Measurements from ENCODE around the gene NXN. TPM values are rescaled to one million over a fixed set of nuclear protein-coding genes. Genes with fewer than 3 reads are reported as not detected.
A peak's percentile ranks its signal among the peaks of the same experiment; 100 is the strongest.

Gene NXN
- total and polyA plus RNA-seq, 9 donors, result 36.8 to 58.9 (median 54.1) TPM

DNA sequence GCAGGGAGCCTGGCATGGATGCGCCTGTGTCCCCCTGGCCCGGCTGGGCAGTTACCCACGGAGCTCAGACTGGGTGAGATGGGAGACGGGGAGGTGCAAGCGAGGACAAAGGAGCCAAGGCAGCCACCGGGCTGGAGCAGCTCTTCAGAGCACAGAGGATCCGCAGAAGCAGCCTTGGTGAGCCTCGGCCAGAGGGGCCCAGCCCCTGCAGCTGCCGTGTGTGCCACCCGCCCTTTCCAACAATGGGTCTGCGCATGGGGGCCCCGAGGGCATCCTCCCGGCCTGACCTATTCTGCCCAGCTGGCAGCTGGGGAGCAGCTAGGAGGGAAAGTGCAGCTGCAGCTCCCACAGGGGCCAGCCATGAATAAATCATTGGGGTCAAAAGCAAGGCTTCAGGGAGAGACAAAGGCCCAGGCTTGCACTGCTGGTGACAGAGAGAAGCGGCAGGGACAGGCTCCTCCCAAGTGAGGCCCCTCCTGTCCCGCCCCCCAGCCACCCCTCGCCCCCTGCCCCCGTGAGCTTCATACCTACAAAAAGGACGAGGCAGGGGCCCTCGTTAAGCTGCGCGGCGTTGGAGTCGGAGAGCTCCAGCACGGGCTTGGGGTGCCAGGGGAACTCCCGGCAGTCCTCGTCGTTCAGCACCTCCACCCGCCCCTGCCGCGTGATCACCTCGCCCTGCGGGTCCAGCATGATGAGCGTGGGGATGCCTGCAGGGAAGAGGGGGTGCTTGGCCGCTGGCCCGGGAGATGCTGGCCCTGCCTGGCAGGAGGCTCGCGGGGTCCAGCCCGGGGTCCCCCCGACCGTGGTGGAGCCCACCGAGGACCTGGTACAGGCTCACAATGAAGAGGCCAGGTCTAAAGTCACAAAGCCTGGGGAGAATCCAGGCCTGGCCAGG is 174.8 kb downstream of the NXN start:
- peaks cover 55% of the 10 kb centered on the region for H3K36me3 ChIP-seq (ENCODE audit: control insufficient read depth, insufficient read depth, low read length)
- no peaks in the 10 kb centered on the region for H3K27me3 ChIP-seq (ENCODE audit: control insufficient read depth, insufficient read depth, low read length)
- no peak for DNase-seq
- H3K4me1 ChIP-seq (ENCODE audit: control insufficient read depth, insufficient read depth, low read length), result peaks cover 5% of the 10 kb centered on the region
- H3K27ac ChIP-seq (ENCODE audit: low read length), result no peak overlapping the region
- no peaks in the 10 kb centered on the region for H3K9me3 ChIP-seq (replicated peaks; ENCODE audit: control insufficient read depth, low read depth, low read length)
- H3K4me3 ChIP-seq (ENCODE audit: low read length), result no peak overlapping the region
- 81% methylated on average over 37 of the region's 41 CpGs for WGBS (ENCODE audit: insufficient coverage)

DNA sequence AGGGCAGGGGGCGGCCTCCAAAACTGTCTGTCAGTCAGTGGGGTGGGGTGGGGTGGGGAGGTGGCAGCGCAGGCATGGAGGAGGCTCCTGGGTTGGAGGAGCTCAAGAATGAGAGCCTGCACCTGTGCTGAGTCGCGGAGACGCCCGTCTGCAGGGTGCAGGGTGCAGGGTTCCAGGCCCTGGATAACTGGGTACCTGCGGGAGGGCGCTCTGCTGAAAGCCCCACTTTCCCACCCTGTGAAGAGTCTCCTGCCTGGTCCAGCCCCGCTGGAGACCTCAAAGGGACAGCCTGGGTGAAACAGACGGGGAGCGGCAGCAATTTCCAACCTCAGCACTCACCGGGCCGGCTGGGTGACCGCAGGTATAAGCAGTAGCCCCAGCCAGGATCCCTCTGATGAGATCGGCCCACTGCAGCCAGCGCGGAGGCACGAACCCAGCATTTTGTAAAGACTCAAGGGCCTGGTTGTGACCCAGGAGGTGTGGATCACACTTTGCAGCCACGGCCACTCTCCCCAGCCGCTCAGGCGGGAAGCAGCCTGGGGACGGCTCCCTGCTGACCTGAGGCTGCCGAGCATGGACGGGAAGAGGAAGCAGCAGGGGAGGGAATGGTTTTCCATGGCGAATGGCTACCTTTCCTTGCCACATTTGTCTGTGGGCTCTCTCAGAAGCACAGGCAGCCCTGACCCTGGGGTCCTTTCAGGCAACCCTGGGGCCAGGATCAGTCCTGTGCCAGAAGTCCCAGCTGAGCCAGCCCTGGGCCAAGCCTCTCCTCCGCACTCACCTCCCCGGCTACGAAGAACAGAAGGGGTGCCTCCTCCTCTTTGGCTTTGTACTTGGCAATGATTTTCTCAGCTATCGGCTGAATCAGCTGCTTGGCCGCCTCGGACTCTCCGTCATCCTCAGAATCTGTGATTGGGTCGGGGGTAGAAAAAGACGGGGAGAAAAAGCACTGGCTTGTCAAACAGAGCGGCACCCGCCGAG is 176.4 kb downstream of the NXN start:
- WGBS (ENCODE audit: insufficient coverage), result 81% methylated on average over 32 of the region's 37 CpGs
- no peak for DNase-seq
- no peak overlapping the region for H3K27ac ChIP-seq (ENCODE audit: low read length)
- no peaks in the 10 kb centered on the region for H3K9me3 ChIP-seq (replicated peaks; ENCODE audit: control insufficient read depth, low read depth, low read length)
- no peaks in the 10 kb centered on the region for H3K27me3 ChIP-seq (ENCODE audit: control insufficient read depth, insufficient read depth, low read length)
- H3K4me3 ChIP-seq (ENCODE audit: low read length), result no peak overlapping the region
- peaks cover 5% of the 10 kb centered on the region for H3K4me1 ChIP-seq (ENCODE audit: control insufficient read depth, insufficient read depth, low read length)
- peaks cover 59% of the 10 kb centered on the region for H3K36me3 ChIP-seq (ENCODE audit: control insufficient read depth, insufficient read depth, low read length)

DNA sequence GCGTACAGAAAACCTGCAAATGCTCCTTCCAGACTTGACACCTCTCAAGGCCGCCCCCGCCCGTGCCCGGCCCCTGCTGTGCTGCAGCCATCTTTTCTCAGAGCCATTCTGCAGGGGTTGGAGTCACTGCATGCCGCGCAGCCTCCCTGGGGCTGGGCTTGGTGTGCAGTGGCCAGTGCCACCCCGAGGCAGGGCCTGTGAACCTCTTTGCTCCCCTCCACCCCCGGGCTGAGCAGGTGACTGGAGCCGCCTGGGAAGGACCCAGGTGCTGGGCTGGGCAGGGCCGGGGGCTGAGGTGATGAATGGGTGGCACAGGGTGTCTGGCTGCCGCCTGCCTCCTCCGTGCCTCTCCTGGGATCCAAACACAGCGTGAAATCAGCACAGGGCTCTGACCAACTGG is 177.1 kb downstream of the NXN start:
- Histone ChIP-seq H3K4me1 (ENCODE audit: control insufficient read depth, insufficient read depth, low read length) (peaks cover 5% of the 10 kb centered on the region), H3K27me3 (ENCODE audit: control insufficient read depth, insufficient read depth, low read length) (no peaks in the 10 kb centered on the region), H3K36me3 (ENCODE audit: control insufficient read depth, insufficient read depth, low read length) (peaks cover 58% of the 10 kb centered on the region), H3K4me3 (ENCODE audit: low read length) (no peak overlapping the region), H3K27ac (ENCODE audit: low read length) (no peak overlapping the region), H3K9me3 (replicated peaks; ENCODE audit: control insufficient read depth, low read depth, low read length) (no peaks in the 10 kb centered on the region)
- WGBS (ENCODE audit: insufficient coverage), result 90% methylated on average over 11 of the region's 14 CpGs
- DNase-seq, result no peak

DNA sequence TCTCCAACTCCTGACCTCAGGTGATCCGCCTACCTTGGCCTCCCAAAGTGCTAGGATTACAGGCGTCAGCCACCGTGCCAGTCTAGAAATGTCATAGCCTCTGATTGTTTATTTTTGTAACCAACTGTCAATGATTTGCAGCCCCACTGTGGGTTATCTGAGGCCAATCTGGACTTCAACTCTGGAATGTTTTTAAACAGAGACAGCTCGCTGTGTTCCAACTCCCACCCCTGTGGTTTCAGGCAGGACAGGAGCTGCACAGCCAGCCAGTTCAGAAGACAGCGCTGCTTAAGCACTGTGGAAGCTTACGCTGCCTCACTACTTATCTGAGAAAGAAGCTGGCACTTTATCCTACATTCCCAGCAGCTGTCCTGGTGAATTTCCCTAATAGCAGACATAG is 177.9 kb downstream of the NXN start:
- no peak for DNase-seq
- H3K4me3 ChIP-seq (ENCODE audit: low read length), result no peak overlapping the region
- H3K9me3 ChIP-seq (replicated peaks; ENCODE audit: control insufficient read depth, low read depth, low read length), result no peaks in the 10 kb centered on the region
- H3K27me3 ChIP-seq (ENCODE audit: control insufficient read depth, insufficient read depth, low read length), result no peaks in the 10 kb centered on the region
- no peak overlapping the region for H3K27ac ChIP-seq (ENCODE audit: low read length)
- 61% methylated on average over 4 of the region's 6 CpGs for WGBS (ENCODE audit: insufficient coverage)
- H3K4me1 ChIP-seq (ENCODE audit: control insufficient read depth, insufficient read depth, low read length), result peaks cover 11% of the 10 kb centered on the region
- H3K36me3 ChIP-seq (ENCODE audit: control insufficient read depth, insufficient read depth, low read length), result peaks cover 60% of the 10 kb centered on the region

DNA sequence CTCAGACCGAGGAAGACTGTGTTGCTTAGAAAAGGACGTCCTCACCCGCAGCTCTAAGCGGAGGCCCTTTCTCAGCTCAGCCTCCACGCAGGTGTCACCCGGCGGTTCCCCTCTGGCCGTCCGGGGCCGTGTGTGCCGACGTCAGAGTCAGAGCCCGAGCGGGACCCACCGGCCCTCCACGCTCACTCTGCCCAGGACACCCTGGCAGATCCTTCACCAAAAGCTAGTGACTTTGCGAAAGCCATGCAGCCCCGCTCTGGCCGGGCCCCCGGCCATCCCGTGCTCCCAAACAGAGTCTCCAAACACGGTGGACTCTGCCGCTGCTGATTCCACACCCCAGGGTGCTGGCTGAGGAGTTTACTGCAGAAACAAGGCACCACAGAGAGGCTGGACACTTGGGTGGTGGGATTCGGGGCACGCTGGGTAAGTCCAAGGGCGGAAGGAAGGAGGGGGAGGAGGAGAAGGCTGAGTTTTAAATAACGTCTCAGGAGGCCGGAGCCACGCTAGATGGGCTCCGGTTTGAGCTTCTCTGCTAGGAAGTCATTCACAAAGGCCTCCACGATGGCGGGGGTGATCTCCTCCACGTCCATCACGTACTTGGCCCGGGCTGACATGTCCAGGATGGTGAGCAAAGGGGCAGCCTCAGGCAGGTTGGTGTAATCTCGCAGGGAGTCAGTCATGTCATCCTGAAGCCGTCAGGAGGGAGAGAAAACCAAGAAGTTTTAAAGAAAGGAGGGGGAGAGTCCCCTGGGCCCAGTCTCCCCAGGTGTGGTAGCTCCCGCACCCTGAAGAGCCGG is 178.9 kb downstream of the NXN start:
- H3K4me1 ChIP-seq (ENCODE audit: control insufficient read depth, insufficient read depth, low read length), result peaks cover 13% of the 10 kb centered on the region
- DNase-seq, result no peak
- H3K4me3 ChIP-seq (ENCODE audit: low read length), result no peak overlapping the region
- H3K9me3 ChIP-seq (replicated peaks; ENCODE audit: control insufficient read depth, low read depth, low read length), result no peaks in the 10 kb centered on the region
- peaks cover 65% of the 10 kb centered on the region for H3K36me3 ChIP-seq (ENCODE audit: control insufficient read depth, insufficient read depth, low read length)
- H3K27me3 ChIP-seq (ENCODE audit: control insufficient read depth, insufficient read depth, low read length), result no peaks in the 10 kb centered on the region
- no peak overlapping the region for H3K27ac ChIP-seq (ENCODE audit: low read length)
- WGBS (ENCODE audit: insufficient coverage), result 89% methylated on average over 38 of the region's 39 CpGs

DNA sequence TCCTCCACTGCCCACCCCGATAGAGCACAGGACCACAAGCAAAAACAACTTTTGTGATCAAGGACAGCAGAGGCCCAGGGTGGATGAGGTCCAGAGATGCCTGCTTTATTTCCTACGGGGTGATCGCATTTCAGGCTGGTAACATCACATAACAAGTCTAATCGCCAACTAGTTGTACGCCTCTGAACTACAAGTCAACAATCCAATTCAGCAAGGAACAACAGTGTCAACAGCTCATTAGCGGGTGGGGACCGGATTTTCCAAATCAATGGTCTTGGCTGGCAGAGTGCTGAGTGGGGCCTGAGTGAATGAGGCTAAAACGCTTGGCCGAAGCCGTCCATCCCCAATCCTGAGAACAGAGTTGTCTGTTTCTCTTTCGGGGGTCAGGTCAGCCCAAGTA is 180.3 kb downstream of the NXN start:
- H3K36me3 ChIP-seq (ENCODE audit: control insufficient read depth, insufficient read depth, low read length), result peaks cover 62% of the 10 kb centered on the region
- 88% methylated on average over 9 of the region's 11 CpGs for WGBS (ENCODE audit: insufficient coverage)
- no peaks in the 10 kb centered on the region for H3K27me3 ChIP-seq (ENCODE audit: control insufficient read depth, insufficient read depth, low read length)
- H3K27ac ChIP-seq (ENCODE audit: low read length), result no peak overlapping the region
- H3K4me3 ChIP-seq (ENCODE audit: low read length), result no peak overlapping the region
- H3K4me1 ChIP-seq (ENCODE audit: control insufficient read depth, insufficient read depth, low read length), result peaks cover 21% of the 10 kb centered on the region
- no peak for DNase-seq
- no peaks in the 10 kb centered on the region for H3K9me3 ChIP-seq (replicated peaks; ENCODE audit: control insufficient read depth, low read depth, low read length)

DNA sequence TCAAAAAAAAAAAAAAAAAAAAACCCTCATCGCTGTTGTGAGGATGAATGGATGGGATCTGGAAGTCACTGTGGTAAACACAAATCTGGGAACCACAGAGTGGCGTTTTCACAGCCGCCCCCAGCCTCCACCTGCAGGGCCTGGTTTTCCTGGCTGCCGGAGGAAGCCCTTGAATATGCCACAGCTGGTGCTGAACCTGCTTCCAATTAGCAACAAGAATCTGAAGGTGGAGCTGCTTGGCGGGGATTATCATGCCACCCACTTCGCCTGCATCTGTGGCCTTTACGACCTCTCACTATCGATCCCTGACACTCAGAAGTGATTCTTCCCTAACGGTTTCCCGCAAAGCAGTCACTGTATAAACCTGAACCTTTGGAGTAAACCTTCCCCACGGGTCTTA is 181.3 kb downstream of the NXN start:
- DNase-seq, result no peak
- Histone ChIP-seq H3K4me3 (ENCODE audit: low read length) (no peak overlapping the region), H3K4me1 (ENCODE audit: control insufficient read depth, insufficient read depth, low read length) (peaks cover 21% of the 10 kb centered on the region), H3K27me3 (ENCODE audit: control insufficient read depth, insufficient read depth, low read length) (no peaks in the 10 kb centered on the region), H3K27ac (ENCODE audit: low read length) (no peak overlapping the region), H3K9me3 (replicated peaks; ENCODE audit: control insufficient read depth, low read depth, low read length) (no peaks in the 10 kb centered on the region), H3K36me3 (ENCODE audit: control insufficient read depth, insufficient read depth, low read length) (peaks cover 59% of the 10 kb centered on the region)
- 56% methylated on average over 10 of the region's 11 CpGs for WGBS (ENCODE audit: insufficient coverage)

DNA sequence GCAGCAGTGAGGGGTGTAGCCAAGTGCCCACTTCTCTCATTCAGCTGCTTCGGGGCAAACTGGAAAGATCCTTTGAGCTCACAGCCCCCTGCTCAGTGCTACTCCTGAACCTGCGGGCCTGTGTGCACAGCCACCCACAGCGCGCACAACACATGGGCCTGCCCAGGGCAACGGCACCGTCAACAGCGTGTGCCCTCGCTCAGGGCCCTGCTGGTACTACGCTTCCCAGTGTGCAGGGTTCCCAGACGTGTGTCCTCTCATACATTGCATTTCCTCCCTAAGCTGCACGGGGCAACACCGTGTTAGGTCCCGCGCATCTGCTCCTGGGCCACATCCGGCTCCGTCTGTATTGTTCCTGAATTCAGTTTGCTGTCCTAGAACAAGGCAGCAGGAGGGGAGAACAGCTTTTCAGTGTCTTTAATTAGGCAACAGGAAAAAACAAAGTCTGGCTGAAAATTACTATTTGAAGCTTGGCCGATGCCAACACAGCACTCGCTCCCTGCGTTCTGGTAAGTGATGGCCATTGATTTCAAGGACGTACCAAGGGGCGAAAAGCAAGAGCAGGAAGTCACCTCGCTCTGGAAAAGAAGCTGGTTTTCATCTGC is 182.2 kb downstream of the NXN start:
- peaks cover 21% of the 10 kb centered on the region for H3K4me1 ChIP-seq (ENCODE audit: control insufficient read depth, insufficient read depth, low read length)
- no peaks in the 10 kb centered on the region for H3K27me3 ChIP-seq (ENCODE audit: control insufficient read depth, insufficient read depth, low read length)
- H3K9me3 ChIP-seq (replicated peaks; ENCODE audit: control insufficient read depth, low read depth, low read length), result no peaks in the 10 kb centered on the region
- peaks cover 56% of the 10 kb centered on the region for H3K36me3 ChIP-seq (ENCODE audit: control insufficient read depth, insufficient read depth, low read length)
- peak overlapping the region; percentile 20 for H3K27ac ChIP-seq (ENCODE audit: low read length)
- 87% methylated on average over 21 of the region's 22 CpGs for WGBS (ENCODE audit: insufficient coverage)
- no peak overlapping the region for H3K4me3 ChIP-seq (ENCODE audit: low read length)
- DNase-seq, result no peak

DNA sequence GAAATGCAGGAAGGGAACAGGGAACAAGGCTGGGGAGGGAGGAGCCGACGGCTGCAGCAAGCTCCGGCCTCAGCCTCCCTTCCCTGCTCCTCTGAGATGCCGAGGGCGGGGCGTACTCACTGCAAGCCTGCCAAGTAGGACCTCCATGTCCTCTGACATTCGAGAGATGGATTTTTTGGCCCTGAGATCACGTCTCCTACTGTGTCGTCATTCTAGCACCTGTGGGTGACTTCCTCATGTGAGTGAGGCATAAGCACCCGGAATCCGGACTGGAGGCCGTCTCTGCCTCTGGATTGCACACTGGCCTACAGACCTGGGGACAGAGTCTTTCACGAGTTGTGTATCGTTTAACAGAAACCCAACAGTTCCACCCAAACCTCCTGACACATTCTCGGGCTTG is 183.0 kb downstream of the NXN start:
- DNase-seq, result peak; percentile 60
- no peaks in the 10 kb centered on the region for H3K27me3 ChIP-seq (ENCODE audit: control insufficient read depth, insufficient read depth, low read length)
- WGBS (ENCODE audit: insufficient coverage), result 71% methylated on average over 15 of the region's 15 CpGs
- H3K9me3 ChIP-seq (replicated peaks; ENCODE audit: control insufficient read depth, low read depth, low read length), result no peaks in the 10 kb centered on the region
- H3K4me1 ChIP-seq (ENCODE audit: control insufficient read depth, insufficient read depth, low read length), result peaks cover 21% of the 10 kb centered on the region
- H3K27ac ChIP-seq (ENCODE audit: low read length), result peak overlapping the region; percentile 32
- H3K4me3 ChIP-seq (ENCODE audit: low read length), result no peak overlapping the region
- H3K36me3 ChIP-seq (ENCODE audit: control insufficient read depth, insufficient read depth, low read length), result peaks cover 58% of the 10 kb centered on the region

Data from muscle of leg (tissue), 11 donors.